T-helper 2 cell (primary cell): ENCODE measurements around the gene IGF1.

ENCODE experiments used
- DNase-seq, 5 experiments: peaks; one replicate each; pipeline versions ENCODE4 v3.0.0 to v3.0.0-alpha.2; 2012 to 2022

Gene IGF1

DNA sequence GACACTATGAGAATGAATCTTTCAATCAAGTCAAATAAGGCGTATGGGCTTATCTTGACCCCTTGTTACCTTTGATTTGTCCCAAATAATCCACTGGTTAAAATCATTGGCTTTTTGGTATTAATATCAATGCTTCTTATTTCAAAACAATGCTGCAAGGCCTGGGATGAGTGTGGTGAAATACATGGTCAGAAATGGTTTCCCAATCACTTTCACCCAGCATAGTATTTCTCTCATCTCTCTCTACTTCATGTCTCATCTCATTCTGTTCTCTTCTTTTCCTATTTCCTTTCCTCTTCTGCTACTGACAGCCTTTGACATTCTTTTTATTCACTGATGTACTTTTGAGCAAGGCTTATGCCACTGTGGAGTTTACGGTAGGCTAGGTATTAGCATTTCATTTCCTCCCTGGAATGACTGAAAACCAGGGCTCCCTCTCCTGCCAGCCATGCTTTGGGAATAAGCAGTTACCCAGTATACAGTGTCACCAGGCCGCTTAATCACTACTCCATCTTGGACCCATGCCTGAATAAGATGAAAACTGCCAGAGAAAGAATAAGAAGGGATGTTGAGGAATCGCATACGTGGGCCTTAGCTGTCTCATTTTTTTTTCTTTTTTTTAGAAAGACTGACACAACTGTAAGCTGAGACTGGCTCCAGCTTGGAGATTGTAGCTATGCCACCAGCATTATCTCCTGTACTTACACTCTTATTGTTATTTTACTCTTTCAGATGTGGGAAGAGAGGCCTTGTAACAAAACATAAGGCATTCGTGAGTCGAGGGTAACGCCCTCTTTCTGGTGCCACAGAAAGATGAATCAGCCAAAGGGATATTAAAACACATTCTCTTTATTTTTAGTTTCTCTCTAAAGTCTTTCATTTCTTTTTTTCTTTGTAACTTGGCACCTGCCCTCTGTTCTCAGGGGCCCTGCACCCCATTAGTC is 53.5 kb downstream of the IGF1 start:
- DNase-seq: no peak

DNA sequence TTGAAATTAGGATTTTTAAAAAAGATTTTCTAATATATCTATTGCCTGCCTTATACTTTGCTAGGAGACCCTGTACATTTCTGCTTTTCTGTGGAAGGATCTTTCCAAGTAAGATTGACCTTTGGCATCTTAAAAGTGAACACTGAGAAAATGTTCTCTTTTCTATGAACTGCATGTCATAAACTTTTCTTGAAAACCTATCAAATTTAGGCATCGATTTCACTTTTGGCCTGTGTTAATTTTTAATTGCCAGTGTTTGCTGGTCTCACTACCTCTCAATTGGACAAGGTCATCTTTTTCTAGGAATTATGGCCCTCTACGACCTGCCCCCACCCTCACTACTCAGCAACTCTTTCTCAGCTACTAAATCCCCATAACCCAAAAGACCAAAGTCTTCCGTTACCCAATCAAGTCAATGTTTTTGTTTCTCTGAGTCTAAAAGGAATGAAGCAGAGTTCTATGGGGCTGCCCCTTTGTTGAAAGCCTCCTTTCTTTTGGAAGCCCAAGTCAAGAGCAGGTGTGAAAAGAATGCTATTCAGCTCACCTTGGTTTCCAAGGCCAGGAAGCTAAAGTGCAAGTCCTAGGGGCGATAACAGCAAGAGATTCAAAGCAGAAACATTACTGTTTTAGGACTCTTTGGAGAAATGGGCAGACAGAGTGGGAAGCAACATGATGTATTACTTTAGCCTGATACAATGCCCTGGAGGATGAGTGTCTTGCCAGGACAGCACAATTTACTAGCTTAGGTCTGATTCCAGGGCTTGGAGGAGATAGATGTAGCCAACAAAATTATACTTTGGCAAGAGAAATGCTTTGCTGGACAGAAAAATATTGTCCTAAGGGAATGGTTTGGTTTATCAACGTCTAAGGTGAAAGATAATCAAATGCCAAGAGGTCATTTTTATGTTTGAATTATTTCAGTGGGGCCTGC is 55.0 kb downstream of the IGF1 start:
- no peak for DNase-seq

- DNase-seq: no peak
Observed at GRCh38 chr12:102423462-102423861, 56.9 kb downstream of the IGF1 start.

GRCh38 chr12:102421802-102422583 is 58.4 kb downstream of the IGF1 start:
- DNase-seq: peak in 1 of 5 experiments; percentile 87

- DNase-seq: no peak
Observed at GRCh38 chr12:102419094-102419764, 61.1 kb downstream of the IGF1 start.

GRCh38 chr12:102417055-102417454 is 63.3 kb downstream of the IGF1 start:
- no peak for DNase-seq

DNA sequence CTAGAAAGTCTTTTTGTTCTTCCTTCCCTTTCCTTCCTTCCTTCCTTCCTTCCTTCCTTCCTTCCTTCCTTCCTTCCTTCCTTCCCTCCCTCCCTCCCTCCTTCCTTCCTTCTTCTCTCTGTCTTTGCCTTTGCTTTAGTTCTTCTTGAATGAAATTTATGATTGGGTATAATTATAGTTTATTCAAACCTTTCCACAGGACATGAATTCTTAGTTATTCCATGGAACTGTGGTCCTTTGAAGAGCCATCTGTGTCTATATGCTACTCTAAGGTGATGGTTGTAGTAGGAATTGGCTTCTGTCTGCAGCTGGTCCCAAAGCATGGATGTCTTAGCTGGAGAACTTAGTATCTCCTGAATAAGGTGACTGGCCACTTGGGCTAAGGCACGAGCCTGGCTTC is 64.8 kb downstream of the IGF1 start:
- no peak for DNase-seq

DNA sequence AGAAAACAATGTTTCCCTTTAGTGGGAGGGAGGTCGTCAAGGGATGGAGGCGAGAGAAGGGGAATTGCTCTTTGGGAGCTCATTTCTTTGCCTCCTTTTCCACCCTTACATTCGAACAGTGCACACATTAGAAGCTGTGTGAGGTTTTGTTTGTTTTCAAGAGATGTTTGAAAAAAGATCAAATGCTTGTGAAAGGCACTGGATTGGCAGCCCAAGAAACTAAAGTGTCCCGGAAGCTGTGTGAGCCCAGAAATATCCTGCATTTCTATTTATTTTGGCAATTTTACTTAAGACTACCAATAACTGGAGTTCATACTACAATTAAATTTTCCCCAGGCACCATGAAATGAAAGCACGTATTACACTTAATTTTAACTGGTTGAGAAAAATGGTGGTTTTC is 67.0 kb downstream of the IGF1 start:
- DNase-seq: no peak

DNA sequence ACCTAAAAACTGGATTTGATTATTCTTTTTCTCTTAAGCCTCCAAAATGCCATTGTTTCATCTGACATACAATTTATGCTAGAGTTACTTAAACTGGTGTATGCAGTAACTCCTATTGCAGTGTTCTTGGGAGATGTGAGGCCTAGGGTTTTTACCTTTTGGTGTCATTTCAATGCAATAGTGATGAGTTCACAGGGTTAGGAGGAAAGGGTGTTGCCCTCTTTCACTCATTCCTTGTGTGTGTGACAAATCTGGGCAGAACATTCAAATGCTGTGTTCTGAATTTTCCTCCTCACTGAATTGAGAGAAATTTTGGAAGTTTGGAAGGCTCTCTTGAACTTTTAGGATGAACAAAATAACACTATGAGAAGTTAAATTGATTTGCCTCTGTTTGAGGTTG is 69.9 kb downstream of the IGF1 start:
- DNase-seq: no peak

DNA sequence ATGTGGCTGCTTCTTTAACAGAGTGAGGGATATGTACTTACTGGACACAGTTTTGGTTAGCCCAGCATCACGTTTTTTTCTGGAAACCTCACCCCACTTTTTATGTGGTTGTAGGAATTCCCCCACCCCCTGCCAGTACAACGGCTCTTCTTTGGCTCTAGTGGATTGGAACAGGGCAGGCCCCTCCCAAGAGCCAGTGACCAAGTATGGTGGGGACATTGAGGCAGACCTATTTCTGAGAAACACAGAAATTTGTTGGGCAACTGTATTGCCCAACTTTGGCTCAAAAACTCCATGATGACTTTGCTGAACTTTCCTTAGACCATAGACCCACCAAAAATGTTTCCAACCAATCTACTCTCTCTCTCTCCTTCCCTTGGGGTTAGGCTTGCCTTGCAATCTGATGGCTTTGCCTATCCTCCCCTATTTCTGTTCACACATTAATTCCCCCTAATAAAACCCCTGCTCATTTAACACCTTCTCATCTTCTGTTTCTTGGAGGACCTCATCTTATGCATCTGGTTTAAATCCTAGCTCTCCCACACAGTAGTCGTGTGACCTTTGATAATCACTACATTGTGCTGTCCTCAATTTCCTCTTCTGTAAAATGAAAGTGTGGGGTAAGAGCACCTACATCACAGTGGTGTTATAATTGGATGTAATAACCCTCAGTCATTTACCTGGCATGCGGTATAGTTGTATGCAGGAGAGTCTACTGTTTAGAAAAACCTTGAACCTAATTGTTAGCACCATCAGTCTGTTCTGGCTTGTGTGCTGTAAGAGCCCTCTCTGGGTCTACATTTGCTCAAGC is 71.7 kb downstream of the IGF1 start:
- no peak for DNase-seq

DNA sequence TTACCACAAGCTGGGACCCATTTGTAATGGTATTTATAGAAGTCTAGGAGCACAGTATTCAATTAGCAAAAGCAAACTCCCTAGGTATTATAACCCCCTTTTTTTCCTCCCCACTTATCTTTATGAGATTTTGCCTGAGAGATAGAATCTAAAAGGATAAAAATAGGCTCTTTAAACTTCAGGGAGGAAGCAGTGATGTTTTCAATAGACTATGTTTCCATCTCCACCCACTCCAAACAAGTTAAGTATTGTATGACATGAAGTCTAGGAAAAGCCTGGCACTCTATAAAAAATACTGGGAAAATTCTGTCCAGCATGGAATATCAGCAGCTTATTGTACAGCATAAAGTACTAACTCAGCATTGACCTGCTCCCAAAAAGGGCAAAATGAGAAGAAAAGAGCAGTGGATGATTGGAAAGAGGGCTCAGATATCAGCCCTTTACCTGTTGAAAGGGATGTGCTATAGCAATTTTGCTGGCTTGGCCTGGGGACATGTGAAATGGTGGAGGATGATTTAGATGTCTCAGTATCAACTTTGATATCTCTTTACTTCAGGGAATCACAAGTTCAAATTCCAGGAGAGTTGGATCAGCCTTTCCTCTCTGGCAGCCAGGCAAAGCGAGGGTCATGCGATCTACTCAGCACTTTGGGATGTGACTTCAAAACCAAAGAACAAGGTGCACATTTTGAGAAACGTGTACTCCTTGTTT is 72.4 kb downstream of the IGF1 start:
- DNase-seq: no peak

- no peak for DNase-seq
Observed at GRCh38 chr12:102406033-102406584, 74.3 kb downstream of the IGF1 start.

- no peak for DNase-seq
Observed at GRCh38 chr12:102401087-102401486, 79.3 kb downstream of the IGF1 start.

GRCh38 chr12:102399653-102400052 is 80.7 kb downstream of the IGF1 start:
- DNase-seq: no peak

GRCh38 chr12:102396276-102396675 is 84.1 kb downstream of the IGF1 start:
- DNase-seq: no peak

- DNase-seq: no peak
Observed at GRCh38 chr12:102394200-102394599, 86.2 kb downstream of the IGF1 start.

- DNase-seq: no peak
Observed at GRCh38 chr12:102390068-102390467, 90.3 kb downstream of the IGF1 start.

DNA sequence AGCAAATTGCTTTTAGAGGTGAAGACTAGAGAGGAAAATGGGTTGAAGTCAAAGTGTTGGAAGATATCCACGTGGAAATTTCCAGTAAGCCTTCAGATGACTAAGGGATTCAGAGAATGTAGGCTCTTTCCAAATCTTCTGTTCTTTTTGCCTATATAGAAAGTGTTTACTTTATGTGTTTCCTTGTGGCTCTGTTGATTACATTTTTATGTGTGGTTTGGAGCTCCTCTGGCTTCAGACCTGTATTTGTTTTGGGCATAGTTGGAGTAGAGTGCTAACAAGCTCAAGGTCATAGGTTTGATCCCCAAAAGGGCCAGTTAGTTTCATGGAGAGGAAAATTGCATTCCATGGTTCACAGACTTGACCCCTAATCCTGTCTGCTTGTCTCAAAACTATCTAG is 91.9 kb downstream of the IGF1 start:
- no peak for DNase-seq

DNA sequence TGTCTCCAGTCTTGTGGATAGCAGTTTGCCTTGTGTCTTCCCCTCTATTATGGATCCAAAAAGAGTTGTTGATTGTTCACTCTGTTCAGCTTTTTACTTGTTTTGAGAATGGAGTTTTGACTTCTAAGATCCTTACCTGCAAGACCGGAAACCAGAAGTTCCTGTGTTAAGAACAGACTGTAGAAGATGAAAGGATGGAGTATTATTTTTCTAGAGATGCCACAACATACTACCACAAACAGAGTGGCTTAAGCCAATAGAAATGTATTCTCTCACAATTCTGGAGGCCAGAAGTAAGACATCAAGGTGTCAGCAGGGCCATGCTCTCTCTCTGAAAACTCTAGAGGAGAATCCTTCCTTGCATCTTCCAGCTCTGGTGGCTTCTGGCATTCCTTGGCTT is 95.0 kb downstream of the IGF1 start:
- DNase-seq: peak in 1 of 5 experiments; percentile 6
